GM12864 (cell line): Measurements from ENCODE around the gene SLC9A3.

ENCODE experiments used
- DNase-seq: peaks from one replicate; pipeline ENCODE4 v3.0.0-alpha.2; 2011; ENCODE audit warnings: low read depth
- H3K4me3 ChIP-seq: 2 replicates; pipeline ENCODE4 v1.5.1; 2011; ENCODE audit warnings: mild to moderate bottlenecking, low read depth, low read length, control low read depth
- TF ChIP-seq, protein P1 (sequence below): IDR thresholded peaks from 2 replicates; pipeline ENCODE4 v1.5.1; 2011; ENCODE audit warnings: low read depth, mild to moderate bottlenecking, moderate library complexity, low read length, control low read depth, inconsistent platforms; ENCODE audit errors: missing control alignments

The SLC9A3 gene

DNA sequence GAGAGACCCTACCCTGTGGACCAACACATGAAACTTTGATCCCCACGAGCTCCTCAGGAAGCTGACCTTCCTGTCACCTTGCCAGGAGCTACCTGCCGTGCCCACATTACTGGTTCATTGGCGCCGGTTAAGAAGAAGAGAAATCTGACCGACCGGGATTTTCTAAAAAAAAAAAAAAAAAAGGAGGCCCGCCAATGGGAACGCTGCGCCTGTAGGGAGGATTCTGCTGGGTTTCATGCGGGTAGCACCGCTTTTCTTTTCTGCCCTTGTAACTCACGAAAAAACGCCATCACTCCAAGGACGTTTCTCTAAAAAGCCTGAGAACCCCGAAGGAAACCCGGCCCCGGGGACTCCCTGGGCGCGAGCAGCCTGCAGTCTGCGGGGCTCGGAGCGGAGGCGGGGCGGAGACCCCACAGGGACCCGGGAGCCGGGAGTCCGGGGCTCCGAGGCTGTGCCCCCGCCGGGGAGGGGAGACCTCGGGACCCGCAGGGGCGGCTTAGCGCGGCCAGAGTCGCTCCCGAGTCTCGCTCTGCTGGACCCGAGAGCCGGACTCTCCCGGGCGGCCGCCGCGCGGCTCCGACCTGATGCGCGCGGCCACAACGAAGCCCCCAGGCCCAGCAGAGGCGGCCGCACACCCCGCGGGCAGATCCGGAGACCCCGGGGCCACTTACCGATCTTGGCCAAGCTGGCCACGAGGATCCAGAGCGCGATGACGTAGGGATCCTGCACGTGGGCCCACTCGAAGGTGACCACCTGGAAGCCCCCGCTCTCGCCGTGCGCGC, 617 bp downstream of the SLC9A3 start:
- TF ChIP-seq, protein P1, sequence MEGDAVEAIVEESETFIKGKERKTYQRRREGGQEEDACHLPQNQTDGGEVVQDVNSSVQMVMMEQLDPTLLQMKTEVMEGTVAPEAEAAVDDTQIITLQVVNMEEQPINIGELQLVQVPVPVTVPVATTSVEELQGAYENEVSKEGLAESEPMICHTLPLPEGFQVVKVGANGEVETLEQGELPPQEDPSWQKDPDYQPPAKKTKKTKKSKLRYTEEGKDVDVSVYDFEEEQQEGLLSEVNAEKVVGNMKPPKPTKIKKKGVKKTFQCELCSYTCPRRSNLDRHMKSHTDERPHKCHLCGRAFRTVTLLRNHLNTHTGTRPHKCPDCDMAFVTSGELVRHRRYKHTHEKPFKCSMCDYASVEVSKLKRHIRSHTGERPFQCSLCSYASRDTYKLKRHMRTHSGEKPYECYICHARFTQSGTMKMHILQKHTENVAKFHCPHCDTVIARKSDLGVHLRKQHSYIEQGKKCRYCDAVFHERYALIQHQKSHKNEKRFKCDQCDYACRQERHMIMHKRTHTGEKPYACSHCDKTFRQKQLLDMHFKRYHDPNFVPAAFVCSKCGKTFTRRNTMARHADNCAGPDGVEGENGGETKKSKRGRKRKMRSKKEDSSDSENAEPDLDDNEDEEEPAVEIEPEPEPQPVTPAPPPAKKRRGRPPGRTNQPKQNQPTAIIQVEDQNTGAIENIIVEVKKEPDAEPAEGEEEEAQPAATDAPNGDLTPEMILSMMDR: no peak
- no peak for DNase-seq
- H3K4me3 ChIP-seq: no peak overlapping the region

DNA sequence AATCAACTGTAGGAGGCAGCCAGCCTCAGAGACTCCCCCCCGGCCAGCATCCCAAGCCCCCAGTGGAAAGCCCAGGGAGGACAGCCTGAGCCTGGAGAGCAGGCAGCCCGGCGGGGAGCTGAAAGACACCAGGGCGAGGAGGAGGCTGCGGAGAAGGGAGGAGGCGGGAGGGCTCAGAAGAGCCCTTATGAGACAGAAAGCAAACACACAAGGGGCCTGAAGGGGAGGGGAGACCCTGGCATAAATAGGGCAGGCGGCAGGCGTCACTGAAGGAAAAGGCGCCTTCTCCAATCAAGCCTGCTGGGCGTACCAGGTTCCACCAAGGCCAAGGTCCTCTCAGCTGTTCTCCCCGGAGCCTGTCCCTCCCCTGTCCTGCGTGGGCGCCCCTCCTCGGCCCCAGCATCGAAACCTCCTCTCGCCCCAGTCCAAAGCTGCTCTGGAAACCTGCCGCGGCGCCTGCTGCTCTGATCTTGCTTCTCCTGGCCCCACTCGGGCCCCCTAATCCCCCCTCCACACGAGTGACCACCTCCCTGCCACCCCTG, 1.3 kb downstream of the SLC9A3 start:
- DNase-seq: no peak
- H3K4me3 ChIP-seq: no peak overlapping the region
- TF ChIP-seq, protein P1: no peak

GRCh38 chr5:522116-522515, 2.1 kb downstream of the SLC9A3 start:
- H3K4me3 ChIP-seq: no peak overlapping the region
- no peak for DNase-seq

DNA sequence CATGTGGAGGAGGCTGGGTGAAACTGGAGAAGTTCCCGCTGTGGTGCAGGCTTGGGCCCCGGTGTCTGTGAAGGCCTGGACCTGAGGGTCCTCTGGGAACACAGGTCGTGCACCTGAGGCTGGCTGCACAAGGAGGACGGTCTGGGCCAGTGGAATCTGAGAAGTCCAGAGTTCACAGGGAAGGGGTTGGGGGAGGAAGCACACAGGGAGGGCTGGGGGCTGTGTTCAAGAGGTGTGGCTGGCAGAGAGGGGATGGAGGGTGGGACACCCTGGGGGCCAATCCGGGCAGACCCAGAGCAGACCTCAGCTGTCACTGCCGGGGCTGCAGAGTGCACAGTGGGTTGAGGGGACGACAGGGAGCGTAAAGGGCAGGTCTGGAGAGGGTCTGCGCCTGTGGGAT, 2.6 kb downstream of the SLC9A3 start:
- TF ChIP-seq, protein P1: no peak
- no peak for DNase-seq
- no peak overlapping the region for H3K4me3 ChIP-seq

More at GRCh38 chr5:522116-522515, 2.1 kb downstream of the SLC9A3 start:
- TF ChIP-seq, protein P1: no peak

DNA sequence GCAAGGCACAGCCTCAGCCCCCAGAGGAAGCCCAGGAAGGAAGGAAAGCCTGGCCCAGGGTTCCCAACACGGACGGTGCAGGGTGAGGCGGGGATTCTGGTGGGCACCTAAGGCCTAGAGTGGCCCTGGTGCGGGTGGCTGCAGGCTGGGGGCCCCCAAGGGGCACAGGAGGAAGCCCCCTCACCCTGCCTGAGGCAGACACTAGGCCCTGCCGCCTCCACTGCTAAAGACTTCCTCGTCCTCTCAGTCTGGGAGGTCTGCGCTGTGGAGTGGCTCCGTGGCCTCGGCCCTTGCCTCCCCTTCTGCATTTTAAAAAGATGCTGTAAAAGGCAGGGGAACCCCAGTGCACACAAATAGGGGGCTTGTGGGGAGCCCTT, 3.4 kb downstream of the SLC9A3 start:
- H3K4me3 ChIP-seq: no peak overlapping the region
- TF ChIP-seq, protein P1: no peak
- no peak for DNase-seq

DNA sequence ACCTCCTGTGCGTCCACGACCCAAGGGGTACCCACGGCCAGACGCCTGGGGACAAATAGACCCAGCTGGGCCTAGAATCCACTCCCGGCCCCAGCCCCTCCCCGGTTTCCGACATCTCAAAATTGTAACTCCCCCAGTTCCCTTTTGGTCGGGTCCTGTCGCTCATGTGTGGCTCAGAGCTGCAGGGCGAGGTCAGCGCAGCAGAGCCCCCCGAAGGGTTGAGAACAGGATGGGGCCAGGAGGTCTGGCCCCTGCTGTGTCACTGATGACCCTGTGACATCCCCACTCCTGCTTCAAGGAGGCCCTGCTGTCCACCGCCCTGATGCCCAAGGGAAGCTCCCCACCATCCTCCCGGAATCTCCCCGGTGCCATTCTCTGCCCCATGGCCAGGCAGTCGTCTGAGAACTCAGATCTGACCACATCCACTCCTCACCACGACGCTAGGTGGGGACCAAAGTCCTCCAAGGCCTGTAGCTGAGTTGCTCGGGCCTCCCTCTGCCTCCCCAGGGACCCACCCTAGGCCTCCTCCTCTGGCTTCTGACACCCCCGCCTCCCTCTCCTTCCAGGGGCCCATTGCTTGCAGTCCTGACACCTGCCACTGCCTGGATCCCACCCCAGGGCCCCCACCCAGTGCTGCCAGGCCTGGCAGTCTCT, 3.9 kb downstream of the SLC9A3 start:
- no peak overlapping the region for H3K4me3 ChIP-seq
- TF ChIP-seq, protein P1: no peak
- DNase-seq: no peak
